Mucosa of stomach (tissue), 1 donor: Measurements from ENCODE around the gene LRMDA.

Experiments
- H3K27me3 ChIP-seq: one replicate; pipeline ENCODE4 v1.7.0; 2013; ENCODE audit warnings: mild to moderate bottlenecking, low read length; ENCODE audit not compliant: control insufficient read depth, insufficient read depth
- H3K36me3 ChIP-seq: one replicate; pipeline ENCODE4 v1.7.0; 2013; ENCODE audit warnings: low read length; ENCODE audit not compliant: control insufficient read depth, insufficient read depth
- H3K4me1 ChIP-seq: one replicate; pipeline ENCODE4 v1.7.0; 2013; ENCODE audit warnings: mild to moderate bottlenecking, low read length; ENCODE audit not compliant: control insufficient read depth, insufficient read depth
- H3K4me3 ChIP-seq: one replicate; pipeline ENCODE4 v1.7.0; 2013; ENCODE audit warnings: low read length
- H3K9ac ChIP-seq: one replicate; pipeline ENCODE4 v1.7.0; 2013; ENCODE audit warnings: mild to moderate bottlenecking, low read length, moderate library complexity
- H3K9me3 ChIP-seq: one replicate; pipeline ENCODE4 v1.7.0; 2013; ENCODE audit warnings: mild to moderate bottlenecking, low read length, moderate library complexity; ENCODE audit not compliant: control insufficient read depth
- donor health status: Pancreatic carcinoma.

LRMDA gene

DNA sequence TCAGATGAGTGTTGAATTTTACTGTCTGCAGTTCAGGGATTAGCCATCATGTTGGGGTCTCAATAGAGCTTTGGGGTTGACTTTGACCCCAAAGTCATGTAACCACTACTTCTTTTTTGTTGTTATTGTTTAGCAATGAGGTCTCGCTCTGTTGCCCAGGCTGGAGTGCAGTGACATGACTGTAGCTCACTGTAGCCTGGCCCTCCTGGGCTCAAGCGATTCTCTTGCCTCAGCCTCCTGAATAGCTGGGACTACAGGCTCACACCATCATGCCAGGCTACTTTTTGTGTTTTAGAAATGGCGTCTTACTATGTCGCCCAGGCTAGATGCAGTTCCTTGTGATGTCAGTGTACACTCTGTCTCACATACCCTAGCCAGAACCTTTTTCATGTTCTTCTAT lies 598.4 kb downstream of the LRMDA start:
- H3K27me3 ChIP-seq = no peaks in the 10 kb centered on the region
- H3K4me1 ChIP-seq = peaks cover 6% of the 10 kb centered on the region
- no peaks in the 10 kb centered on the region for H3K9me3 ChIP-seq
- no peak overlapping the region for H3K9ac ChIP-seq
- H3K4me3 ChIP-seq = no peak overlapping the region
- no peaks in the 10 kb centered on the region for H3K36me3 ChIP-seq

DNA sequence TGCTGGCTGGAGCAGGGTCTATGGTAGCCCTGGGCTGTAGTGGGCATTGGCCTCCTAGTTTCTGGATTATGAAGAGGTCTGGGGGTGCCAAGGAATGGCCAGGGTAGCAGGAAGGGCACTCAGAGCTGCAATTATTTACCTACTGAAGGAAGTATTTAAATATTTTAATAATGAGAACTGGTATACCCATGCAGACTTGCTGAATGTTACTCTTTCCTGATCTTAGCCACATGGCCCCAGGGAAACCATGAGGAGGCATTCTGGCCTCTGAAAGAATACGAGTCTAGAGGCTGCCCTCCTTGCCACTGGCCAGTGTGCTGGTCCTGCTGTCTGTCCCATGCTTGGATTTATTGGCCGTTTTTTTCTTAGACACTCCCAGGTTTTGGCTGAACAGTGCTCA lies 599.7 kb downstream of the LRMDA start:
- Histone ChIP-seq H3K9ac (no peak overlapping the region), H3K27me3 (no peaks in the 10 kb centered on the region), H3K4me3 (no peak overlapping the region), H3K36me3 (no peaks in the 10 kb centered on the region), H3K4me1 (peaks cover 7% of the 10 kb centered on the region), H3K9me3 (no peaks in the 10 kb centered on the region)

DNA sequence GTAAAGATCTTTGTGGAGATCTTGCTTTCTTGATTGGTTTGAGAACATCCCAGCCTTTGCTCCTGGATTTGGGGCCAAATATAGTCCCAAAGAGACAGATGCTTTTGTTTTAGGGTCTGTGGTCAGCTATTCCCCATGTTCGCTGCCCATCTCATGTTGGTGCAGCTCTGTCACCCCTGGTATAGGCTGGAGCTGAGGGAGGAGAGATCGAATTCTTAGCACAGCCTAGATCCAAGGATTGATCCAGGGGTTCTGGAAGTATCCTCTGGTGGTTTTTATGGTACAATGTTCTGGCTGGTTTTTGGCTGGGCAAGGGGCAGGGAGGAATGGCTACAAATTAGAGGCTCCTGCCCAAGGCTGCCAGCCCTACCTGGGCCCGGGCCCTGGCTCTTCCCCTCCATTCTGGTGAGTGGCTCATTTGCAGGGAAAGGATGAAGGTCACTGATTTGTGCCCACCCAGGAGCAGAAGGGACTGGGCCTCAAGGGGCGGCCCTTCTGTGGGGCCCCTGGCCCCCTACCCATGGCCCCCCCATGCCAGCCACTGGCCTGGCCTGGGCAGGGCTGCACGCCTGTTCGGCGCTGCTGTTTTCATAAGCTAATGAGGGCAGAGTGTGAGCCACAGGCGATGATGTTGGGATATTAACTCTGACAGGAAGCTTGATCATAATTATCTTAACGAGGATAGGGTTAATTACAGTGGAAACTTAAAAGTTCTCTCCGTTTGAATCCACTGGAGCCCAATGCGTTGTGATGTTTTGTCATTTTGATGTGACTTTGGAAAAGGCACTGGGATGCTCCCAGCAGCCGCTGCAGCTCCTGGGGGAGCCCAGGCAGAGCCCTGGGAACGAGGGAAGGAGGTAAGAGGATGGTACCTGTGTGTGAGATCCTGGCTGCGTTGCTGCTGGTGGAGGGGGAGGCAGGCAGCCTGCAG lies 600.6 kb downstream of the LRMDA start:
- no peaks in the 10 kb centered on the region for H3K9me3 ChIP-seq
- H3K4me3 ChIP-seq = no peak overlapping the region
- no peaks in the 10 kb centered on the region for H3K36me3 ChIP-seq
- H3K4me1 ChIP-seq = peaks cover 16% of the 10 kb centered on the region
- H3K9ac ChIP-seq = no peak overlapping the region
- H3K27me3 ChIP-seq = no peaks in the 10 kb centered on the region

DNA sequence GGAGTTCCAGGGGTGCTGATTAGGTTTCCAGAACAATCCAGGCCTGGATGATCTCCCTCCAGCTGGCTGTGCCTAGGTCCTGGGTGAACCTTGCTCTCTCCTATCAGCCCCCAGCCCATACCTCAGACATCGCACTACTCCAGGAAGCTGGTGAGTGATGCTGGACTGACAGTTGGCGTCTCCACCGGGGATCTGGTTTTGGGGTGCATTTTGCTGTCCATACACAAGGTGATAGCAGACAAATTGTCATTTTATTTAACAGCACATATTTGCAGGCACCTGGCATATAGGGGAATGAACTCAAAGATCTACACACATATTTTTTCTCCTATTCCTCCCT lies 601.2 kb downstream of the LRMDA start:
- no peaks in the 10 kb centered on the region for H3K36me3 ChIP-seq
- no peak overlapping the region for H3K9ac ChIP-seq
- H3K4me1 ChIP-seq = peaks cover 17% of the 10 kb centered on the region
- H3K27me3 ChIP-seq = no peaks in the 10 kb centered on the region
- H3K9me3 ChIP-seq = no peaks in the 10 kb centered on the region
- no peak overlapping the region for H3K4me3 ChIP-seq

DNA sequence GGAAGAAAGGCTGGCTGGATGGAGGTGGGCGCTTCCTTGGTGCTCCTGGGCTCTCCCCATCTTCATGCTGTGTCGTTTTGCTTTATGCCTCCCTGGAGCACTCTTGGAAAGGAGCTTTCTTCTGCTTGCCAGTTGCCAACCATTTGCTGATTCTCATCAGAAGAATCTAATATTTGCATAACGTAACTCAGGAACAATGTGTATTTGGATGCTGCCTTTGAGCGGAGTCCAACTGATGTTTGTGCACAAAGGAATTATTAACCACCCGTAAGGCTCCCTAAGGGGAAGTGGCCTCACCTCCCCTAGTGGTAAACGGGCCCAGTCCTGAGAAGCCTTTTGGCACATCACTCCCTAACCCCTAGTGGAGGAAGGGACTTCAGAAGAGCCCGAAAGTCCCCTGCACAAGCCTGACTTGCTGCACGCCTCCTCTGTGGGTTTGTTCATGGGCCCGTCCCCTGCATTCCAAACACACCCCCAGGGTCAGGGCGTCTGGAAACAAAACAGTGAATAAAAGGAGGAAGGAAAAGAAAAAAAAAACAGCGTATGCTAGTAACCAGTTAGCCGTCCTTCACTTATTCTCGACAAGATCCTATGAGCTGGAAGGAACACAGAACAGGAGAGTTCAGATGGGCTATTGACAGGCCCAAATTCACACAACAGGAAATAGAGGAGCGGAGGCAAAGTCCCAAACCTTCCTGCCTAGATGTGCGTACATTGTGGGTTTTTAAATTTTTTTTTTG lies 602.2 kb downstream of the LRMDA start:
- Histone ChIP-seq H3K4me1 (peaks cover 17% of the 10 kb centered on the region), H3K4me3 (no peak overlapping the region)

DNA sequence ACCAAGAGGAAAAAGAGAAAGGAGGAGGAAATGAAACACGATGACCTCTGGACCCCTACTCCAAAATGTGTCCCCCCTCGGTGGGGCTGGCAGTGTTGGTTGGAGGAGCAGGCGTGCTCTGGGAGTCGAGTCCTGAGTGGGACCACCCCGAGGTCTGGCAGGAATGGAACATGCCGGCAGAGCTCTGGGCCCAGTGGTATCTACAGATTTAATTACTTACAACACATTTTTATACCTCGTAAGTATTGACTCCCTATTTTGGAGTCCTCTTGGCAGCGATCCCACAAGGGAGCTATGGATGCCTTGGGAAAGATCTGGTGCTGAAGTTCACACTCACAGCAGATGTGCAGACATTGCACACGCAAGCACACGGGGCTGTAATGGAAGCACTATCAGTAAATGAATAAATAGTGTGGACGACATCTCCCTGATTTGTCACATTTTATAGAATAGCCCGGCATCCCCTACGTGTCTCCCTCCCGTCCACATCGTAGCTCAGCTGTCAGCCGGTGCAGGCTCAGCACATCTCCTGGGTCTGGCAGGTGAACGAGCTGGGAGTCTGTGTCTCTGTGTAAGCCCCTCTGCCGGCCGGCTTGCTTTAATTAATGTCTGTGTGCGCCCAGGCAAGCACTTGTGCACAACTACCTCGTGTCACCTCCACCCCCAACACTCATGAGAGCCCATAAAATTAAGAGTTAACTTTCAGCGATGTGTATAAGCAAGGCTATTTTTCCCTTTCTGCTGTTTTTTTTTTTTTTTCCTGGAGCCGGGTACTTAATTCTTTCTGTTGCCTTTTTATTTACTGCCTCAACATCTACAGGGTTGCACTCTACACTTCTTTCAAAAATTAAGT lies 603.2 kb downstream of the LRMDA start:
- H3K4me3 ChIP-seq = no peak overlapping the region
- no peaks in the 10 kb centered on the region for H3K36me3 ChIP-seq
- H3K27me3 ChIP-seq = no peaks in the 10 kb centered on the region
- H3K4me1 ChIP-seq = peaks cover 17% of the 10 kb centered on the region
- no peak overlapping the region for H3K9ac ChIP-seq
- H3K9me3 ChIP-seq = no peaks in the 10 kb centered on the region

More for the DNA sequence above, 602.2 kb downstream of the LRMDA start:
- H3K27me3 ChIP-seq = no peaks in the 10 kb centered on the region
- H3K9me3 ChIP-seq = no peaks in the 10 kb centered on the region
- H3K9ac ChIP-seq = no peak overlapping the region
- H3K36me3 ChIP-seq = no peaks in the 10 kb centered on the region

DNA sequence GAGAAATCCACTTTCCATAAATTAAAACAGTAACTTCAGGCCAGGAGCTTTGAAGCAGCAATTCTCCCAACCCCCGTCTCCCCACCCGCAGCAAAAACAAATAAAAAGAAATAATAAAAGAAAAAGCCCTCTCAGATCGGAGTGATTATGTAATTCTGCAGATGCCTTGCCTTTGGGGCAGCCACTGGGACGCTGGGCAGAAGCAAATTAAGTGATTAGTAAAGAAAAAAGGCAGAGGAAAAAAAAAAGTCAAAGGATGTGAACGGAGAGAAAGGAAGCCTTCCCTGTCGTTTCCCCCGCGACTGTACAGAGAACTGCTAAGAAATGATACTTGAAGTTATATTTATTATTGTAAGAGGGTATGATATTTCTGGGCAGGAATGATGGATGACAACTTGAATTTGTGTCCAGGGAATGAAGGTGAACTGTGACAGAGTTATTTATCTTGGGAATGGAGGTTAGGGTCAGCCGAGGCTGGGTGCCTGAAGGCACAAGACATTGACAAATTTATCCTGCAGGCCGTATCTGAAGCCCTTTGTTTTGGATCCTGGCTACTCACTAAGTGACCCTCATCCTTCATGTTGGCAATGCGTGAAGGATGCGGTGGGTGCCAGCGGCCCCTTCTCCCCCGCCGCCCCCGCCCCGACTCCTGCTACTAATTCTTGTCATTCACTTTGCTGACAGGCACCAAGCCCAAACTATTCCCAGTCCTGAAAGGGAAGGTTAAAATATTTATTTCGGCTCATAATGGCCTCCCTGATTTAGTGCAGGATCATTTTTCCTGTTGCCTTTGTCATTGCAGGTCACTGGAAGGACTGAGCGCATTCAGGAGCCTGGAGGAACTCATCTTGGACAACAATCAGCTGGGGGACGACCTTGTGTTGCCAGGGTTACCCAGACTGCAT lies 604.0 kb downstream of the LRMDA start:
- Histone ChIP-seq H3K27me3 (no peaks in the 10 kb centered on the region), H3K4me1 (peaks cover 17% of the 10 kb centered on the region), H3K9me3 (no peaks in the 10 kb centered on the region), H3K36me3 (no peaks in the 10 kb centered on the region), H3K9ac (no peak overlapping the region), H3K4me3 (no peak overlapping the region)

DNA sequence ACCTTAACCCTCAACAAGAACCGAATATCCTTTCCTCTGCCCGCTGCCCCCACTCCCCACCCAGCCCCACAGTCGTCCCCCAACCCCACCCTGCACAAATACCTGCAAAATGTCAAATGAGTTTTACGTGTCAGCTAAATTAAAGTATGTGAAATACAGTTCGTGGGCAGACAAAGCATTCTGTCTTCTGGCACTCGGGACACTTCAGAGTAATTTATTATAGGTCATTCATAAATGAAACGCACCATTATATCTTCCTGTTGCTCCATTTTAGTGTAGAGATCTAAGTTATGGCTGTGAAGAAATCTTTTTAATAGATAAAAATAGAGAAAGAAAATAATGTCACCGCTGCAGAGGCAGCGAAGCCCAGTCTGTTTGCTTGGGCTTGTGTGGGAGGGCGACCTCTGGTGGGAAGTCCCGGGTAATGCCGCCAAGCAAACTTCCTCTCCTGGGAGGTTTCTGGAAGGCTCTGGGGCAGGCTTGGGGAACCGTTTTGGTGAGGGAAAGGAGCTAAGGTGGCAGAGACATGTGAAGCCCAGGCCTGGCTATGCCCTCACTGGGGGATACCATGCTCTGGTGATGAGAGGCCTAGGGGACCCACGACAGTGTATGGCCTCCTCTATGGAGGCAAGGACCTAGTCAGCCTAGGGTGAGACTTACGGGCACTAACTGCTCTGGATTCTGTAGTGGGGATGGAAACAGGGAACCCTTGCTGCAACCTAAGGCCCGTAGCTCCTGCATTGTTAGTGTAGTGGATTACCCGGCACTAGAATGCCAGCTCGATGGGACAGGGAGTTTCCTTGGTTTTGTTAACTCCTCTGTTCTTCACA lies 604.9 kb downstream of the LRMDA start:
- H3K27me3 ChIP-seq = no peaks in the 10 kb centered on the region
- H3K4me3 ChIP-seq = no peak overlapping the region
- H3K36me3 ChIP-seq = no peaks in the 10 kb centered on the region
- H3K4me1 ChIP-seq = peaks cover 17% of the 10 kb centered on the region
- H3K9me3 ChIP-seq = no peaks in the 10 kb centered on the region
- peak overlapping the region; percentile 24 for H3K9ac ChIP-seq

DNA sequence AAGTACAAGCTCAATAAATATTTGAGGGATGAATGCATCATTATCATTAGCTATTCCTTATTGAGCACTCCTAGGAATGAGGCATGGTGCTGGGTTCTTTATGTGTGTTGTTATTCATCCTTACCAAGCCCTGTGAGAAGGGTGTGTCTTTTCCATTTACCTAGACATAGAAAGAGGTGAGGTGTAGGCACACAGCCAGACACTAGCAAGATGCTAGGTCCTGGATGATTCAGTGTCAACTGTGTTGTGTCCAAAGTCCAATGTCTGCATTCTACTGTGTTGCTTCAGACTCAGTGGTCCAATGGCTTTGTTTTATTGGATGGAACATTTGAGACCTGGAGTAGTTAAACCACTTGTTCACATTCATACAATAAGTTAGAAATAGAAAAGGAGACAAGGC lies 605.5 kb downstream of the LRMDA start:
- Histone ChIP-seq H3K9ac (peak overlapping the region; percentile 24), H3K4me1 (peaks cover 17% of the 10 kb centered on the region), H3K36me3 (no peaks in the 10 kb centered on the region), H3K27me3 (no peaks in the 10 kb centered on the region), H3K9me3 (no peaks in the 10 kb centered on the region), H3K4me3 (no peak overlapping the region)

DNA sequence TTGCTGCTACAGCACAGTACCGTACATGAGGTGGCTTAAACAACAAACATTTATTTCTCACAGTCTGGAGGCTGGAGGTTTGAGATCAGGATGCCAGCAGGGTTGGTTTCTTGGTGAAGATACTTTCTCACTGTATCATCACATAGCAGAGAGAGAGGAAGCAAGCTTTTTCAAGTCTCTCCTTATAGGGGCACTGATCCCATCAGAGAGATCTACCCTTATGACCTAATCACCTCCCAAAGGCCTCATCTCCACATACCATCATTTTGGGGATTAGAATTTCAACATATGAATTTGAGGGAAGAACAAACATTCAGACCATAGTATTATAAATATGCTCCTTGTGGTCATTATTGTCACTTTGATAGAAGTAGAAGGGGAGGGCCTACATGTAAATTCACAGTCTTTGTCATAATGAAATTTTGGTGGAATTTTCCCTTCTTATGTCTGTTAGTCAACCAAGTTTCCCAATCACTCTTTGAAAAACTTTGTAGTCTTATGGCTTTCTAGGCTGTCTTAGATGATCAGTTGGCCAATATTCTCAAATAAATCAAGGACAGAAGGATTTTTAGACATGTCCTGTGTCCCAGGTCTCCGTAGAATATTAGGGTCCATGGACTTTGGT lies 606.2 kb downstream of the LRMDA start:
- Histone ChIP-seq H3K9me3 (no peaks in the 10 kb centered on the region), H3K4me3 (no peak overlapping the region), H3K4me1 (peaks cover 17% of the 10 kb centered on the region), H3K9ac (no peak overlapping the region), H3K27me3 (no peaks in the 10 kb centered on the region), H3K36me3 (no peaks in the 10 kb centered on the region)
